ENCODE measurements around the gene TVP23C.
"Not testable (repeated sequence)": the region's sequence is repeated elsewhere in the genome, so short reads cannot be mapped to it uniquely, and the experiment has no call there.

DNA sequence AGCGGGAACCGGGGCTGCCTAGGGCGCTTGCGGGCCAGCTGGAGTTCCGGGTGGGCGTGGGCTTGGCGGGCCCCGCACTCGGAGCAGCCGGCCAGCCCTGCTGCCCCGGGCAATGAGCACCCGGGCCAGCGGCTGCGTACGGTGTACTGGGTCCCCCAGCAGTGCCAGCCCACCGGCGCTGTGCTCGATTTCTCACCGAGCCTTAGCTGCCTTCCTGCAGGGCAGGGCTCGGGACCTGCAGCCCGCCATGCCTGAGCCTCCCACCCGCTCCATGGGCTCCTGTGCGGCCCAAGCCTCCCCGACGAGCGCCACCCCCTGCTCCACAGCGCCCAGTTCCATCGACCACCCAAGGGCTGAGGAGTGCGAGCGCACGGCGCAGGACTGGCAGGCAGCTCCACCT is 57.6 kb downstream of the TVP23C start:
- TF ChIP-seq CTCF (conservative IDR thresholded peaks at IDR 0.05; ENCODE audit: low read length); EZH2phosphoT487 (IDR thresholded peaks at IDR 0.05; ENCODE audit: borderline replicate concordance): not testable (repeated sequence)
